HG03039 (cell line): ENCODE data around the gene GLUD2.
"Not testable (repeated sequence)": the region's sequence is repeated elsewhere in the genome, so short reads cannot be mapped to it uniquely, and the experiment has no call there.

ENCODE experiments used
- ATAC-seq: cut with Tn5 transposase; IDR thresholded peaks from one replicate; pipeline ENCODE4 v1.9.1; 2021; ENCODE audit warnings: mild to moderate bottlenecking, moderate library complexity; ENCODE audit not compliant: unreplicated experiment

Gene GLUD2

GRCh38 chrX:121047441-121048419 is at the start of gene GLUD2:
GLUD2 (plus strand) TSS chrX:121047610; CDS start chrX:121047685, 75 bp downstream.
- ATAC-seq, result not testable (repeated sequence)

- ATAC-seq, result no peak
These were observed 48.0 kb upstream of the GLUD2 start for GRCh38 chrX:120999413-120999812.

GRCh38 chrX:121000589-121000988 is 46.8 kb upstream of the GLUD2 start:
- ATAC-seq, result no peak

GRCh38 chrX:121008920-121009319 is 38.5 kb upstream of the GLUD2 start:
- no peak for ATAC-seq

- no peak for ATAC-seq
These were observed 37.6 kb upstream of the GLUD2 start for GRCh38 chrX:121009764-121010163.

GRCh38 chrX:121010218-121010617 is 37.2 kb upstream of the GLUD2 start:
- no peak for ATAC-seq

- ATAC-seq, result no peak
These were observed 36.2 kb upstream of the GLUD2 start for GRCh38 chrX:121011254-121011653.

- no peak for ATAC-seq
These were observed 33.4 kb upstream of the GLUD2 start for GRCh38 chrX:121013897-121014455.

- no peak for ATAC-seq
These were observed 32.6 kb upstream of the GLUD2 start for GRCh38 chrX:121014826-121015225.

GRCh38 chrX:121028419-121028818 is 19.0 kb upstream of the GLUD2 start:
- ATAC-seq, result no peak

GRCh38 chrX:121030083-121030482 is 17.3 kb upstream of the GLUD2 start:
- ATAC-seq, result no peak

- no peak for ATAC-seq
These were observed 14.9 kb upstream of the GLUD2 start for GRCh38 chrX:121032531-121032930.

GRCh38 chrX:121036137-121036536 is 11.3 kb upstream of the GLUD2 start:
- ATAC-seq, result no peak

- ATAC-seq, result no peak
These were observed 10.5 kb upstream of the GLUD2 start for GRCh38 chrX:121036951-121037350.

- ATAC-seq, result no peak
These were observed 3.4 kb downstream of the GLUD2 start for GRCh38 chrX:121050781-121051180.

GRCh38 chrX:121052122-121052521 is 4.7 kb downstream of the GLUD2 start:
- no peak for ATAC-seq

GRCh38 chrX:121062289-121062688 is 14.9 kb downstream of the GLUD2 start:
- no peak for ATAC-seq

GRCh38 chrX:121064579-121064978 is 17.2 kb downstream of the GLUD2 start:
- ATAC-seq, result no peak

- ATAC-seq, result not testable (repeated sequence)
These were observed 36.8 kb downstream of the GLUD2 start for GRCh38 chrX:121084247-121084646.

GRCh38 chrX:121084903-121085611 is 37.6 kb downstream of the GLUD2 start:
- ATAC-seq, result no peak

- ATAC-seq, result no peak
These were observed 38.2 kb downstream of the GLUD2 start for GRCh38 chrX:121085612-121086010.

GRCh38 chrX:121093011-121093410 is 45.6 kb downstream of the GLUD2 start:
- no peak for ATAC-seq
